ENCODE results near the gene ODAPH. TPM values are rescaled to one million over a fixed set of nuclear protein-coding genes. Genes with fewer than 3 reads are reported as not detected.

Gene ODAPH
- total RNA-seq, 3 donors from 2014 or later (not counting 1 experiment from before 2014, with no cell fraction given), result not detected

DNA sequence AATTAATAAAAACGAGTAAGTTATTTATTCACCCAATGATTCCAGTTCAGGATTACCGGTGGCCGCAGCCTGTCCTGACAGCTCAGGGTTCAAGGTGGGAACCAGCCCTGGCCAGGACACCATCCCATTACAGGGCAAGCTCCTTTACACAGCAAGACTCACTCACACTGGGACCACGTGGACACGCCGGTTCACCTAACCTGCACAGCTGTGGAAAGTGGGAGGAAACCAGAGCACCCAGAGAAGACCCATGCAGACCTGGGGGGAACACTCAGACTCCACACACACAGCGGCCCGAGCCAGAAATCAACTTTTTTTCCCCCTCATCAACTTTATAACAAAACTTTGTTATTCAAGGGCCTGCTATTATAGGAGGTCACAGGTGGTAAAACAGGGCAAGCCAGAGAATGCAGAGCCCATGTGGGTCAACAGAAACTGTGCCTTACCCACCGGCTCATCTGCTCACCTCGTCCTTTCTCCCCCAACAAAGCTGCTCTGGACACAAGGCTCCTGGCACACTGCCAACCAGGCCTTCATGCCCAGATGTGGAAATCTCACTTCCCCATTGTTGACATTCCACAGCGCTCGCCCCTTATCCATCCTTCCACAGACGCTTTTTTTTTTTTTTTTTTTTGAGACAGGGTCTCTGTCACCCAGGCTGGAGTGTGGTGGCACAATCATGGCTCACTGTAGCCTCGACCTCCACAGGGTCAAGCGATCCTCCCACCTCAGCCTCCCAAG is 8.0 kb upstream of the ODAPH start:
- 91% methylated on average over 13 of the region's 15 CpGs for WGBS (ENCODE audit: insufficient coverage)
- H3K27ac Mint-ChIP-seq, result no peak overlapping the region
- no peak overlapping the region for H3K4me3 ChIP-seq (ENCODE audit: low read length)
- TF ChIP-seq, protein P1, sequence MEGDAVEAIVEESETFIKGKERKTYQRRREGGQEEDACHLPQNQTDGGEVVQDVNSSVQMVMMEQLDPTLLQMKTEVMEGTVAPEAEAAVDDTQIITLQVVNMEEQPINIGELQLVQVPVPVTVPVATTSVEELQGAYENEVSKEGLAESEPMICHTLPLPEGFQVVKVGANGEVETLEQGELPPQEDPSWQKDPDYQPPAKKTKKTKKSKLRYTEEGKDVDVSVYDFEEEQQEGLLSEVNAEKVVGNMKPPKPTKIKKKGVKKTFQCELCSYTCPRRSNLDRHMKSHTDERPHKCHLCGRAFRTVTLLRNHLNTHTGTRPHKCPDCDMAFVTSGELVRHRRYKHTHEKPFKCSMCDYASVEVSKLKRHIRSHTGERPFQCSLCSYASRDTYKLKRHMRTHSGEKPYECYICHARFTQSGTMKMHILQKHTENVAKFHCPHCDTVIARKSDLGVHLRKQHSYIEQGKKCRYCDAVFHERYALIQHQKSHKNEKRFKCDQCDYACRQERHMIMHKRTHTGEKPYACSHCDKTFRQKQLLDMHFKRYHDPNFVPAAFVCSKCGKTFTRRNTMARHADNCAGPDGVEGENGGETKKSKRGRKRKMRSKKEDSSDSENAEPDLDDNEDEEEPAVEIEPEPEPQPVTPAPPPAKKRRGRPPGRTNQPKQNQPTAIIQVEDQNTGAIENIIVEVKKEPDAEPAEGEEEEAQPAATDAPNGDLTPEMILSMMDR (IDR thresholded peaks at IDR 0.05), result no peak
- H3K27me3 ChIP-seq (ENCODE audit: control insufficient read depth, insufficient read depth, low read length), result no peaks in the 10 kb centered on the region
- ATAC-seq (no peak), DNase-seq (no peak)
- peaks cover 6% of the 10 kb centered on the region for H3K36me3 ChIP-seq (ENCODE audit: control insufficient read depth, insufficient read depth, low read length)
- intact Hi-C loops (cut with micrococcal nuclease), result no loop called here
- H3K9me3 ChIP-seq (ENCODE audit: control insufficient read depth, insufficient read depth, low read length), result no peaks in the 10 kb centered on the region
- no peaks in the 10 kb centered on the region for H3K9me3 Mint-ChIP-seq
- no peaks in the 10 kb centered on the region for H3K36me3 Mint-ChIP-seq
- H3K4me1 Mint-ChIP-seq, result no peaks in the 10 kb centered on the region
- no peak overlapping the region for H3K4me3 Mint-ChIP-seq
- H3K27ac ChIP-seq (ENCODE audit: low read length), result no peak overlapping the region
- H3K27me3 Mint-ChIP-seq (ENCODE audit: low read depth in 2 of 2), result no peaks in the 10 kb centered on the region
- no peaks in the 10 kb centered on the region for H3K4me1 ChIP-seq (ENCODE audit: control insufficient read depth, insufficient read depth, low read length)

DNA sequence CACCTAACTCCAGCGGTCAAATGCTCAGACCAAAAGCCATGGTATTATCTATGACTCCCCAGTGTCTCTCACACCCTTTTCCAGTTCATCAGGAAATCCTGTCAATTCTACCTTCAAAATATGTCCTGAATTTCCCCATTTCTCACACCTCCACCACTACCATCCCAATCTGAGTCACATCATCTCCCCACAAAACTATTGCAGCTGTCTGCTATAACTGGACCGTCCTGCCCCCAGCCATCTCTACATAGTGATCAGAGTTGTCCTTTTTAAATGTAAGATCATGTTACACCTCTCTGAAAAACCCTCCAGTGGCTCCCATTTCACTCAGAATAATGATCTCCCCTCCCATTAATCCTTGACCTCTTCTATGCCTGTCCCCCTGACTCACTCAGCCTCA is 6.8 kb upstream of the ODAPH start:
- H3K36me3 ChIP-seq (ENCODE audit: control insufficient read depth, insufficient read depth, low read length), result peaks cover 6% of the 10 kb centered on the region
- intact Hi-C loops (cut with micrococcal nuclease), result no loop called here
- 89% methylated on average over 2 of the region's 2 CpGs for WGBS (ENCODE audit: insufficient coverage)
- H3K4me1 ChIP-seq (ENCODE audit: control insufficient read depth, insufficient read depth, low read length), result no peaks in the 10 kb centered on the region
- H3K4me1 Mint-ChIP-seq, result no peaks in the 10 kb centered on the region
- no peaks in the 10 kb centered on the region for H3K9me3 ChIP-seq (ENCODE audit: control insufficient read depth, insufficient read depth, low read length)
- H3K36me3 Mint-ChIP-seq, result no peaks in the 10 kb centered on the region
- ATAC-seq (no peak), DNase-seq (no peak)
- H3K4me3 ChIP-seq (ENCODE audit: low read length), result no peak overlapping the region
- H3K4me3 Mint-ChIP-seq, result no peak overlapping the region
- H3K9me3 Mint-ChIP-seq, result no peaks in the 10 kb centered on the region
- H3K27ac Mint-ChIP-seq, result no peak overlapping the region
- H3K27me3 Mint-ChIP-seq (ENCODE audit: low read depth in 2 of 2), result no peaks in the 10 kb centered on the region
- TF ChIP-seq, protein P1 (IDR thresholded peaks at IDR 0.05), result no peak
- no peak overlapping the region for H3K27ac ChIP-seq (ENCODE audit: low read length)
- no peaks in the 10 kb centered on the region for H3K27me3 ChIP-seq (ENCODE audit: control insufficient read depth, insufficient read depth, low read length)

DNA sequence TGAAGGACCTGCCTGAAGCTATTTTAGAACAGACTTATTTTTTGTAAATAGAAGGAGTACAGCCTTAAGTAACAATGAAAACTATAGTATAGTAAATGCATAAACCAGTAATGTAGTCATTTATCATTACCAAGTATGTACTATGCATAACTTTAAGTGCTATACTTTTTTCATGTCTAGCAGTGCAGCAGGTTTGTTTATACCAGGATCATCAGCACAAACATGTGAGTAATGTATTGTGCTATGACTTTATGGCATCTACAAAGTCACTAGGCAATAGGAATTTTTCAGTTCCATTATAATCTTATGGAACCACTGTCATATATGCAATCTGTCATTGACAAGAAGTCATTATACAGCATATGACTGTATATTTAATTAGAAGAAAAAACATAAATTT is 3.4 kb upstream of the ODAPH start:
- DNase-seq (no peak), ATAC-seq (no peak)
- no peaks in the 10 kb centered on the region for H3K9me3 ChIP-seq (ENCODE audit: control insufficient read depth, insufficient read depth, low read length)
- H3K27me3 ChIP-seq (ENCODE audit: control insufficient read depth, insufficient read depth, low read length), result no peaks in the 10 kb centered on the region
- TF ChIP-seq, protein P1 (IDR thresholded peaks at IDR 0.05), result no peak
- intact Hi-C loops (cut with micrococcal nuclease), result no loop called here
- H3K4me3 Mint-ChIP-seq, result no peak overlapping the region
- no peak overlapping the region for H3K27ac ChIP-seq (ENCODE audit: low read length)
- no peaks in the 10 kb centered on the region for H3K36me3 Mint-ChIP-seq
- no peak overlapping the region for H3K27ac Mint-ChIP-seq
- H3K4me3 ChIP-seq (ENCODE audit: low read length), result no peak overlapping the region
- H3K4me1 Mint-ChIP-seq, result no peaks in the 10 kb centered on the region
- peaks cover 1 to 6% of the 10 kb centered on the region in 2 donors for H3K27me3 Mint-ChIP-seq (ENCODE audit: low read depth in 2 of 2)
- H3K36me3 ChIP-seq (ENCODE audit: control insufficient read depth, insufficient read depth, low read length), result no peaks in the 10 kb centered on the region
- H3K9me3 Mint-ChIP-seq, result no peaks in the 10 kb centered on the region
- H3K4me1 ChIP-seq (ENCODE audit: control insufficient read depth, insufficient read depth, low read length), result no peaks in the 10 kb centered on the region

DNA sequence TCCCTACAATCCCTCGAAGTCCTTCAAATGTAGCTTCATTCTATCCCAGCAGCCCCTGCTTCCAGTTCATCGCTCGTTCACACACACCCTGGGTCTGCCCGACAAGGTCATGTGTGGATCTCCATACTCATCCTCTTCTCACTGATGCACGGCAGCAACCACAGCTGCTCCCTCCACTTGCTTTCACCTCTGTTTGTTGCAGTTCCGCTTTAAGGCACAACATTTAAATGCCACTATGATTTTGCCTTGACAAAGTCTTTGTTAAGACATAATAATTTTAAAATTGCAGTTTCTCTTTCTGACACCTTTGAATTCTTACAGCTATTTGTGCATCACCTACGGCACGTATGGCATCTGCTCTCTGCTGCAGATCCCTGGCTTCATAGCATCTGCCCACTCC is 1.8 kb downstream of the ODAPH start:
- DNase-seq (no peak), ATAC-seq (no peak)
- TF ChIP-seq, protein P1 (IDR thresholded peaks at IDR 0.05), result no peak
- no peak overlapping the region for H3K4me3 ChIP-seq (ENCODE audit: low read length)
- Mint-ChIP-seq H3K4me3 (no peak overlapping the region), H3K4me1 (no peaks in the 10 kb centered on the region), H3K27me3 (ENCODE audit: low read depth in 2 of 2) (peaks cover 10 to 15% of the 10 kb centered on the region in 2 donors), H3K9me3 (no peaks in the 10 kb centered on the region), H3K36me3 (no peaks in the 10 kb centered on the region), H3K27ac (no peak overlapping the region)
- WGBS (ENCODE audit: insufficient coverage), result 91% methylated on average over 8 of the region's 8 CpGs
- intact Hi-C loops (cut with micrococcal nuclease), result no loop called here
- H3K9me3 ChIP-seq (ENCODE audit: control insufficient read depth, insufficient read depth, low read length), result no peaks in the 10 kb centered on the region
- H3K27me3 ChIP-seq (ENCODE audit: control insufficient read depth, insufficient read depth, low read length), result no peaks in the 10 kb centered on the region
- no peaks in the 10 kb centered on the region for H3K36me3 ChIP-seq (ENCODE audit: control insufficient read depth, insufficient read depth, low read length)
- no peak overlapping the region for H3K27ac ChIP-seq (ENCODE audit: low read length)
- H3K4me1 ChIP-seq (ENCODE audit: control insufficient read depth, insufficient read depth, low read length), result no peaks in the 10 kb centered on the region

All from natural killer cell (primary cell).